ENCODE results near the gene SORCS1. TPM values are rescaled to one million over a fixed set of nuclear protein-coding genes. Genes with fewer than 3 reads are reported as not detected.

Gene SORCS1
- total RNA-seq, 1 donor from 2014 or later, result 13.6 TPM

- TF ChIP-seq CTCF (IDR thresholded peaks at IDR 0.05; ENCODE audit: unreplicated experiment), result no peak
- Mint-ChIP-seq H3K4me1 (ENCODE audit: low read depth) (no peaks in the 10 kb centered on the region), H3K27me3 (no peaks in the 10 kb centered on the region), H3K36me3 (ENCODE audit: insufficient read depth) (no peaks in the 10 kb centered on the region), H3K27ac (no peak overlapping the region), H3K4me3 (ENCODE audit: low read depth) (no peak overlapping the region), H3K9me3 (ENCODE audit: low read depth) (no peaks in the 10 kb centered on the region)
- DNase-seq (ENCODE audit: low spot score, unreplicated experiment), result no peak
Measured at GRCh38 chr10:106706127-106706526, 458.4 kb downstream of the SORCS1 start.

- Mint-ChIP-seq H3K27ac (no peak overlapping the region), H3K9me3 (ENCODE audit: low read depth) (no peaks in the 10 kb centered on the region), H3K4me1 (ENCODE audit: low read depth) (no peaks in the 10 kb centered on the region), H3K27me3 (no peaks in the 10 kb centered on the region), H3K36me3 (ENCODE audit: insufficient read depth) (no peaks in the 10 kb centered on the region), H3K4me3 (ENCODE audit: low read depth) (peak overlapping the region; percentile 2)
- peak; percentile 61 for DNase-seq (ENCODE audit: low spot score, unreplicated experiment)
- peak; percentile 88 for TF ChIP-seq CTCF (IDR thresholded peaks at IDR 0.05; ENCODE audit: unreplicated experiment)
Measured at GRCh38 chr10:106705681-106706100, 458.8 kb downstream of the SORCS1 start.

GRCh38 chr10:106696239-106696638 is 468.3 kb downstream of the SORCS1 start:
- H3K9me3 Mint-ChIP-seq (ENCODE audit: low read depth), result no peaks in the 10 kb centered on the region
- no peak for TF ChIP-seq CTCF (IDR thresholded peaks at IDR 0.05; ENCODE audit: unreplicated experiment)
- H3K4me3 Mint-ChIP-seq (ENCODE audit: low read depth), result no peak overlapping the region
- H3K27ac Mint-ChIP-seq, result no peak overlapping the region
- no peaks in the 10 kb centered on the region for H3K27me3 Mint-ChIP-seq
- no peaks in the 10 kb centered on the region for H3K4me1 Mint-ChIP-seq (ENCODE audit: low read depth)
- no peaks in the 10 kb centered on the region for H3K36me3 Mint-ChIP-seq (ENCODE audit: insufficient read depth)
- no peak for DNase-seq (ENCODE audit: low spot score, unreplicated experiment)

GRCh38 chr10:106694696-106695095 is 469.8 kb downstream of the SORCS1 start:
- Mint-ChIP-seq H3K27ac (no peak overlapping the region), H3K4me3 (ENCODE audit: low read depth) (no peak overlapping the region), H3K9me3 (ENCODE audit: low read depth) (no peaks in the 10 kb centered on the region), H3K36me3 (ENCODE audit: insufficient read depth) (no peaks in the 10 kb centered on the region), H3K4me1 (ENCODE audit: low read depth) (no peaks in the 10 kb centered on the region), H3K27me3 (no peaks in the 10 kb centered on the region)
- TF ChIP-seq CTCF (IDR thresholded peaks at IDR 0.05; ENCODE audit: unreplicated experiment), result no peak
- no peak for DNase-seq (ENCODE audit: low spot score, unreplicated experiment)

GRCh38 chr10:106682175-106682574 is 482.3 kb downstream of the SORCS1 start:
- Mint-ChIP-seq H3K4me1 (ENCODE audit: low read depth) (no peaks in the 10 kb centered on the region), H3K9me3 (ENCODE audit: low read depth) (no peaks in the 10 kb centered on the region), H3K36me3 (ENCODE audit: insufficient read depth) (peaks cover 3% of the 10 kb centered on the region), H3K27me3 (no peaks in the 10 kb centered on the region), H3K27ac (no peak overlapping the region), H3K4me3 (ENCODE audit: low read depth) (no peak overlapping the region)
- TF ChIP-seq CTCF (IDR thresholded peaks at IDR 0.05; ENCODE audit: unreplicated experiment), result no peak
- DNase-seq (ENCODE audit: low spot score, unreplicated experiment), result no peak
